Measurements from ENCODE around the gene PI4K2B. TPM values are rescaled to one million over a fixed set of nuclear protein-coding genes. Genes with fewer than 3 reads are reported as not detected.

The PI4K2B gene
- total and polyA plus RNA-seq, 2 experiments from 2014 or later, result 6.7 to 21.4 TPM

DNA sequence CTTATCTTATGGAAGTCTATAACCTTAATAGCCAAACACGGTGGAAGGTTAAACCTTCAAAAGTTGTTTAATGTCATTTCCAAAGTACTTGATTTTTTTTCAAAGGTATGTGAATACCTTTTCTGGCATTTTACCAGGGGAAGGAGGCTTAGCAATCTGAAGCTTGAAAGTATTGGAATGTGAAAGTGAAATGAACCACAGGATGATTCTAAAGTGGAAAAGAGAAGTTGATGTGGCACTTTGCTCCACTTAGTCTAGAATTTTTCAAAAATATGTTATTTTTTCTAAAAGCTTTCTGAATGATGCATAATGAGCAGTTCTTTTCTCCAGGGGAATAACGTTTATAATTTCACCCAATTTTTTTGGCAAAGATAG lies 19.2 kb downstream of the PI4K2B start:
- H3K27me3 ChIP-seq (ENCODE audit: insufficient read depth), result no peaks in the 10 kb centered on the region
- Mint-ChIP-seq H3K9me3 (peaks cover 17% of the 10 kb centered on the region), H3K36me3 (ENCODE audit: low read depth) (peaks cover 24% of the 10 kb centered on the region; the same call in 2 of the 3 replicates), H3K27ac (no peak overlapping the region), H3K4me3 (no peak overlapping the region), H3K27me3 (ENCODE audit: insufficient read depth, low read depth, poor library complexity) (peaks cover 2% of the 10 kb centered on the region), H3K4me1 (no peaks in the 10 kb centered on the region)
- no peak overlapping the region for H3K4me2 ChIP-seq
- H2AFZ ChIP-seq, result no peak overlapping the region
- no peak for TF ChIP-seq ZNF114 (CRISPR knock-in tag; IDR thresholded peaks at IDR 0.05)
- TF ChIP-seq CTCF (conservative IDR thresholded peaks at IDR 0.05; ENCODE audit: low read depth in 2 of 2), result no peak
- no peak for TF ChIP-seq ZNF462 (CRISPR knock-in tag; IDR thresholded peaks at IDR 0.05)
- TF ChIP-seq EZH2 (IDR thresholded peaks at IDR 0.05; ENCODE audit: low read depth, unreplicated experiment), result no peak
- no peak for TF ChIP-seq POLR2AphosphoS5 (IDR thresholded peaks at IDR 0.05; ENCODE audit: low read depth)
- no peak for TF ChIP-seq CREB1 (CRISPR knock-in tag; IDR thresholded peaks at IDR 0.05; ENCODE audit: low read depth)
- TF ChIP-seq JUNB (IDR thresholded peaks at IDR 0.05; ENCODE audit: unreplicated experiment), result no peak
- no peak for TF ChIP-seq ETS1 (IDR thresholded peaks at IDR 0.05)
- no peak for TF ChIP-seq STAT1 (IDR thresholded peaks at IDR 0.05; ENCODE audit: unreplicated experiment)
- no peak for TF ChIP-seq NANOG (IDR thresholded peaks at IDR 0.05; ENCODE audit: borderline replicate concordance)
- no peak for TF ChIP-seq ZNF331 (CRISPR knock-in tag; IDR thresholded peaks at IDR 0.05; ENCODE audit: low read depth)
- no peak for TF ChIP-seq REST (IDR thresholded peaks at IDR 0.05; ENCODE audit: unreplicated experiment)
- TF ChIP-seq EZH2phosphoT487 (IDR thresholded peaks at IDR 0.05; ENCODE audit: unreplicated experiment), result no peak
- 0 out of 2 replicates have a peak, but pooled peaks cover 7% of the 10 kb centered on the region for H3K9me2 ChIP-seq (ENCODE audit: insufficient read depth)
- DNase-seq (ENCODE audit: low spot score) (no peak), ATAC-seq (no peak)
- H3K79me2 ChIP-seq (replicated peaks; ENCODE audit: insufficient read depth), result peaks cover 14% of the 10 kb centered on the region
- no peak overlapping the region for H3K4me3 ChIP-seq
- no peaks in the 10 kb centered on the region for H3K4me1 ChIP-seq (ENCODE audit: insufficient read depth)
- H3K36me3 ChIP-seq (ENCODE audit: insufficient read depth), result peaks cover 4% of the 10 kb centered on the region; the same call in 1 of the 2 replicates
- no peak overlapping the region for H3K27ac ChIP-seq (ENCODE audit: low read depth)
- no peaks in the 10 kb centered on the region for H4K20me1 ChIP-seq (replicated peaks; ENCODE audit: insufficient read depth)
- H3F3A ChIP-seq (replicated peaks; ENCODE audit: low read depth), result no peaks in the 10 kb centered on the region
